HepG2 (cell line): Measurements from ENCODE around the gene SEPTIN2. TPM values are rescaled to one million over a fixed set of nuclear protein-coding genes. Genes with fewer than 3 reads are reported as not detected.

Source experiments
- CAMTA2 ChIP-seq: sonication (generic); formaldehyde crosslinking; IDR thresholded peaks from 2 replicates; pipeline ENCODE4 v1.4.0; 2020; ENCODE audit warnings: mild to moderate bottlenecking, missing genetic modification reagents, borderline replicate concordance
- HNRNPUL1 ChIP-seq: fragments of 200-400 bp; formaldehyde crosslinking; IDR thresholded peaks from 2 replicates; pipeline ENCODE4 v1.6.1; 2017; ENCODE audit warnings: low read depth, mild to moderate bottlenecking, low read length, moderate library complexity
- HOXA3 ChIP-seq: sonication (generic); formaldehyde crosslinking; IDR thresholded peaks from 2 replicates; pipeline ENCODE4 v1.5.0; 2020; ENCODE audit warnings: missing genetic modification reagents
- KAT7 ChIP-seq: IDR thresholded peaks from 2 replicates; pipeline ENCODE4 v1.6.1; 2018; ENCODE audit warnings: borderline replicate concordance, missing compliant biosample characterization
- KDM5A ChIP-seq: fragments of 200-600 bp; sonication (generic); IDR thresholded peaks from 2 replicates; pipeline ENCODE4 v1.7.0; 2018; ENCODE audit warnings: antibody characterized with exemption, mild to moderate bottlenecking, low read length, borderline replicate concordance
- KDM5B ChIP-seq: sonication (generic); formaldehyde crosslinking; IDR thresholded peaks from 2 replicates; pipeline ENCODE4 v1.4.0; 2020; ENCODE audit warnings: missing genetic modification reagents, mild to moderate bottlenecking, borderline replicate concordance
- KLF12 ChIP-seq: sonication (generic); formaldehyde crosslinking; IDR thresholded peaks from 2 replicates; pipeline ENCODE4 v1.4.0; 2020; ENCODE audit warnings: missing genetic modification reagents, borderline replicate concordance
- MTF1 ChIP-seq: sonication (generic); formaldehyde crosslinking; IDR thresholded peaks from 2 replicates; pipeline ENCODE4 v1.5.0; 2020; ENCODE audit warnings: missing genetic modification reagents
- MTF2 ChIP-seq: sonication (generic); formaldehyde crosslinking; IDR thresholded peaks from 2 replicates; pipeline ENCODE4 v1.5.0; 2020; ENCODE audit warnings: missing genetic modification reagents, borderline replicate concordance
- SNAI1 ChIP-seq: sonication (generic); formaldehyde crosslinking; IDR thresholded peaks from 2 replicates; pipeline ENCODE4 v1.5.0; 2020; ENCODE audit warnings: mild to moderate bottlenecking, missing genetic modification reagents, borderline replicate concordance
- TEAD3 ChIP-seq: optimal IDR thresholded peaks from 2 replicates; pipeline ENCODE3; 2016; ENCODE audit warnings: borderline replicate concordance
- TGIF2 ChIP-seq: IDR thresholded peaks from 2 replicates; pipeline ENCODE4 v1.6.1; 2016; ENCODE audit warnings: control low read depth, missing compliant biosample characterization
- ZNF10 ChIP-seq: sonication (generic); formaldehyde crosslinking; IDR thresholded peaks from 2 replicates; pipeline ENCODE4 v1.4.0; 2020; ENCODE audit warnings: mild to moderate bottlenecking, low read depth, missing genetic modification reagents, borderline replicate concordance
- ZNF496 ChIP-seq: sonication (generic); formaldehyde crosslinking; IDR thresholded peaks from 2 replicates; pipeline ENCODE4 v1.8.1; 2023; ENCODE audit warnings: mild to moderate bottlenecking, moderate library complexity, missing genetic modification reagents; ENCODE audit not compliant: insufficient replicate concordance
- ZSCAN21 ChIP-seq: sonication (generic); formaldehyde crosslinking; IDR thresholded peaks from 2 replicates; pipeline ENCODE4 v1.8.0; 2022; ENCODE audit warnings: mild to moderate bottlenecking, missing genetic modification reagents, moderate library complexity, borderline replicate concordance
- polyA plus RNA-seq, 8 experiments: library from polyadenylated mRNA; depleted of rRNA in 3 of 8; stranded (reverse) in 7 of 8; unstranded in 1 of 8; fragments of >200 nt; fragmentation: Illumina TruSeq in 4 of 8; extraction: Trizol in 4 of 8; gene quantifications; 2 replicates each; pipeline versions ENCODE4 v1.2.1 to v1.2.3, GENCODE V29; 2011 to 2016; ENCODE audit warnings: low read depth in 4 of 8, missing spikeins in 1 of 8, mixed read lengths in 1 of 8; ENCODE audit not compliant: insufficient read depth in 1 of 8
- total RNA-seq, 5 experiments: library from RNA; depleted of rRNA; stranded (reverse); fragments of >200 nt; fragmentation: Illumina TruSeq; extraction: Trizol; gene quantifications; 2 replicates each; pipeline ENCODE4 v1.2.3, GENCODE V29; 2016; ENCODE audit warnings: low read depth in 1 of 5
- TF ChIP-seq, protein P1 (sequence below): sonication (generic); formaldehyde crosslinking; IDR thresholded peaks from 2 replicates; pipeline ENCODE4 v1.5.1; 2020; ENCODE audit warnings: missing genetic modification reagents, mild to moderate bottlenecking, borderline replicate concordance
- TF ChIP-seq, protein P2 (sequence below): sonication (generic); formaldehyde crosslinking; IDR thresholded peaks from 2 replicates; pipeline ENCODE4 v1.8.0; 2022; ENCODE audit warnings: mild to moderate bottlenecking, missing genetic modification reagents, moderate library complexity
- TF ChIP-seq, protein P3 (sequence below): sonication (generic); formaldehyde crosslinking; IDR thresholded peaks from 2 replicates; pipeline ENCODE4 v1.4.0; 2020; ENCODE audit warnings: missing genetic modification reagents, borderline replicate concordance
- TF ChIP-seq, protein P4 (sequence below): sonication (generic); formaldehyde crosslinking; IDR thresholded peaks from 2 replicates; pipeline ENCODE4 v1.4.0; 2020; ENCODE audit warnings: missing genetic modification reagents
- TF ChIP-seq, protein P5 (sequence below): sonication (generic); formaldehyde crosslinking; conservative IDR thresholded peaks from 2 replicates; pipeline ENCODE4 v1.5.0; 2020; ENCODE audit warnings: missing genetic modification reagents

Gene SEPTIN2
- total and polyA plus RNA-seq, 2 of the 13 experiments (the other 11 are each of a cell fraction or from before 2014, with no cell fraction given): 493 to 733 TPM

GRCh38 chr2:241271706-241272302 lies 43.9 kb upstream of the SEPTIN2 start (continued):
- TF ChIP-seq HNRNPUL1 (no peak), CAMTA2 (CRISPR knock-in tag) (no peak), KDM5B (peak; percentile 56; the same call in 1 of the 2 replicates), ZSCAN21 (CRISPR knock-in tag) (no peak), HOXA3 (CRISPR knock-in tag) (peak; percentile 64; the same call in 1 of the 2 replicates), TEAD3 (CRISPR knock-in tag) (no peak), ZNF10 (no peak), TGIF2 (CRISPR knock-in tag) (peak; percentile 80), MTF2 (CRISPR knock-in tag) (no peak), KLF12 (CRISPR knock-in tag) (0 out of 2 replicates have a peak, but pooled peaks have one; percentile 2), KDM5A (no peak; the same call in 1 of the 2 replicates), ZNF496 (CRISPR knock-in tag) (no peak), KAT7 (CRISPR knock-in tag) (peak; percentile 69; the same call in 1 of the 2 replicates), MTF1 (no peak), SNAI1 (CRISPR knock-in tag) (peak; percentile 79; the same call in 1 of the 2 replicates)
- TF ChIP-seq, protein P1, sequence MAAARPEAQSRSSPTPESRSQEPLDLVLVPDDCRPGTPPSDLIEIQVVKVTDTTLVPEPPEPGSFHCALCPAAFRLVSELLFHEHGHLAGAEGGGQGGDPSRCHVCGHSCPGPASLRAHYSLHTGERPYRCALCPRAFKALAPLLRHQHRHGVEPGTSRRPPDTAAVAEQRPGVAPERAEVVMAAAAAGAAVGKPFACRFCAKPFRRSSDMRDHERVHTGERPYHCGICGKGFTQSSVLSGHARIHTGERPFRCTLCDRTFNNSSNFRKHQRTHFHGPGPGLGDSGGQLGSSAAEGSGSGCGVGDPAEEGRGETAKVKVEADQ (CRISPR knock-in tag): no peak
- TF ChIP-seq, protein P2, sequence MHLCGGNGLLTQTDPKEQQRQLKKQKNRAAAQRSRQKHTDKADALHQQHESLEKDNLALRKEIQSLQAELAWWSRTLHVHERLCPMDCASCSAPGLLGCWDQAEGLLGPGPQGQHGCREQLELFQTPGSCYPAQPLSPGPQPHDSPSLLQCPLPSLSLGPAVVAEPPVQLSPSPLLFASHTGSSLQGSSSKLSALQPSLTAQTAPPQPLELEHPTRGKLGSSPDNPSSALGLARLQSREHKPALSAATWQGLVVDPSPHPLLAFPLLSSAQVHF (CRISPR knock-in tag): no peak
- TF ChIP-seq, protein P3, sequence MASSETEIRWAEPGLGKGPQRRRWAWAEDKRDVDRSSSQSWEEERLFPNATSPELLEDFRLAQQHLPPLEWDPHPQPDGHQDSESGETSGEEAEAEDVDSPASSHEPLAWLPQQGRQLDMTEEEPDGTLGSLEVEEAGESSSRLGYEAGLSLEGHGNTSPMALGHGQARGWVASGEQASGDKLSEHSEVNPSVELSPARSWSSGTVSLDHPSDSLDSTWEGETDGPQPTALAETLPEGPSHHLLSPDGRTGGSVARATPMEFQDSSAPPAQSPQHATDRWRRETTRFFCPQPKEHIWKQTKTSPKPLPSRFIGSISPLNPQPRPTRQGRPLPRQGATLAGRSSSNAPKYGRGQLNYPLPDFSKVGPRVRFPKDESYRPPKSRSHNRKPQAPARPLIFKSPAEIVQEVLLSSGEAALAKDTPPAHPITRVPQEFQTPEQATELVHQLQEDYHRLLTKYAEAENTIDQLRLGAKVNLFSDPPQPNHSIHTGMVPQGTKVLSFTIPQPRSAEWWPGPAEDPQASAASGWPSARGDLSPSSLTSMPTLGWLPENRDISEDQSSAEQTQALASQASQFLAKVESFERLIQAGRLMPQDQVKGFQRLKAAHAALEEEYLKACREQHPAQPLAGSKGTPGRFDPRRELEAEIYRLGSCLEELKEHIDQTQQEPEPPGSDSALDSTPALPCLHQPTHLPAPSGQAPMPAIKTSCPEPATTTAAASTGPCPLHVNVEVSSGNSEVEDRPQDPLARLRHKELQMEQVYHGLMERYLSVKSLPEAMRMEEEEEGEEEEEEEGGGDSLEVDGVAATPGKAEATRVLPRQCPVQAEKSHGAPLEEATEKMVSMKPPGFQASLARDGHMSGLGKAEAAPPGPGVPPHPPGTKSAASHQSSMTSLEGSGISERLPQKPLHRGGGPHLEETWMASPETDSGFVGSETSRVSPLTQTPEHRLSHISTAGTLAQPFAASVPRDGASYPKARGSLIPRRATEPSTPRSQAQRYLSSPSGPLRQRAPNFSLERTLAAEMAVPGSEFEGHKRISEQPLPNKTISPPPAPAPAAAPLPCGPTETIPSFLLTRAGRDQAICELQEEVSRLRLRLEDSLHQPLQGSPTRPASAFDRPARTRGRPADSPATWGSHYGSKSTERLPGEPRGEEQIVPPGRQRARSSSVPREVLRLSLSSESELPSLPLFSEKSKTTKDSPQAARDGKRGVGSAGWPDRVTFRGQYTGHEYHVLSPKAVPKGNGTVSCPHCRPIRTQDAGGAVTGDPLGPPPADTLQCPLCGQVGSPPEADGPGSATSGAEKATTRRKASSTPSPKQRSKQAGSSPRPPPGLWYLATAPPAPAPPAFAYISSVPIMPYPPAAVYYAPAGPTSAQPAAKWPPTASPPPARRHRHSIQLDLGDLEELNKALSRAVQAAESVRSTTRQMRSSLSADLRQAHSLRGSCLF: no peak
- TF ChIP-seq, protein P4, sequence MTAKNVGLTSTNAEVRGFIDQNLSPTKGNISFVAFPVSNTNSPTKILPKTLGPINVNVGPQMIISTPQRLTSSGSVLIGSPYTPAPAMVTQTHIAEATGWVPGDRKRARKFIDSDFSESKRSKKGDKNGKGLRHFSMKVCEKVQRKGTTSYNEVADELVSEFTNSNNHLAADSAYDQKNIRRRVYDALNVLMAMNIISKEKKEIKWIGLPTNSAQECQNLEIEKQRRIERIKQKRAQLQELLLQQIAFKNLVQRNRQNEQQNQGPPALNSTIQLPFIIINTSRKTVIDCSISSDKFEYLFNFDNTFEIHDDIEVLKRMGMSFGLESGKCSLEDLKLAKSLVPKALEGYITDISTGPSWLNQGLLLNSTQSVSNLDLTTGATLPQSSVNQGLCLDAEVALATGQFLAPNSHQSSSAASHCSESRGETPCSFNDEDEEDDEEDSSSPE (CRISPR knock-in tag): peak; percentile 25; the same call in 1 of the 2 replicates
- TF ChIP-seq, protein P5, sequence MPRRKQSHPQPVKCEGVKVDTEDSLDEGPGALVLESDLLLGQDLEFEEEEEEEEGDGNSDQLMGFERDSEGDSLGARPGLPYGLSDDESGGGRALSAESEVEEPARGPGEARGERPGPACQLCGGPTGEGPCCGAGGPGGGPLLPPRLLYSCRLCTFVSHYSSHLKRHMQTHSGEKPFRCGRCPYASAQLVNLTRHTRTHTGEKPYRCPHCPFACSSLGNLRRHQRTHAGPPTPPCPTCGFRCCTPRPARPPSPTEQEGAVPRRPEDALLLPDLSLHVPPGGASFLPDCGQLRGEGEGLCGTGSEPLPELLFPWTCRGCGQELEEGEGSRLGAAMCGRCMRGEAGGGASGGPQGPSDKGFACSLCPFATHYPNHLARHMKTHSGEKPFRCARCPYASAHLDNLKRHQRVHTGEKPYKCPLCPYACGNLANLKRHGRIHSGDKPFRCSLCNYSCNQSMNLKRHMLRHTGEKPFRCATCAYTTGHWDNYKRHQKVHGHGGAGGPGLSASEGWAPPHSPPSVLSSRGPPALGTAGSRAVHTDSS (CRISPR knock-in tag): no peak
